GM18505 (cell line): ENCODE data around the gene SAA4.

ENCODE experiments used
- ATAC-seq: cut with Tn5 transposase; IDR thresholded peaks from one replicate; pipeline ENCODE4 v1.9.1; 2021; ENCODE audit not compliant: unreplicated experiment
- POLR2A ChIP-seq: IDR thresholded peaks from 4 replicates; pipeline ENCODE4 v1.6.1; 2011; ENCODE audit warnings: borderline replicate concordance; ENCODE audit not compliant: insufficient read depth, insufficient read length; ENCODE audit errors: extremely low read depth

SAA4 gene

GRCh38 chr11:18188796-18189195, 47.8 kb downstream of the SAA4 start:
- ATAC-seq = no peak
- TF ChIP-seq POLR2A = no peak
